K562 (cell line): ENCODE data around the gene SPARC. TPM values are rescaled to one million over a fixed set of nuclear protein-coding genes. Genes with fewer than 3 reads are reported as not detected.

Source experiments
- ATAC-seq: fragments of 200-7000 bp; cut with Tn5 transposase; 3 replicates; pipeline ENCODE4 v1.9.1; 2020; ENCODE audit warnings: moderate library complexity
- BruUV-seq: library from RNA; stranded (reverse); fragments of 400-500 nt; replicated peaks from 2 replicates; lab custom pipeline; 2021; lab: Mats Ljungman, UMichigan
- CTCF ChIA-PET: fragments of 300-600 bp; formaldehyde crosslinking; extraction: SDS; loops from one replicate; lab custom pipeline; 2021; ENCODE audit warnings: low intra/inter-chr PET ratio; lab: Yijun Ruan, JAX
- POLR2A ChIA-PET: fragments of 300-600, 350-650 bp; sonication (Branson Sonifier 250); formaldehyde crosslinking; extraction: SDS; loops from one replicate; lab custom pipeline; 2021; ENCODE audit warnings: antibody characterized with exemption, inconsistent platforms; lab: Yijun Ruan, JAX
- DNase-seq, 4 experiments: peaks; one replicate each; pipeline versions ENCODE4 v3.0.0 to v3.0.0-alpha.2; 2011 to 2018; ENCODE audit warnings: low spot score in 3 of 4, mixed read lengths in 3 of 4; ENCODE audit errors: extremely low read depth in 1 of 4
- FAIRE-seq: peaks from 2 replicates; lab custom pipeline; 2011; peaks lifted over from hg19 to GRCh38; lab: Jason Lieb, UNC
- H2AFZ ChIP-seq: 2 replicates; pipeline ENCODE4 v1.6.0; 2011; ENCODE audit warnings: low read depth, low read length, control low read depth, inconsistent platforms
- H3K27ac ChIP-seq: fragments of 200-600 bp; 3 replicates; pipeline ENCODE4 v1.8.0; 2011; ENCODE audit warnings: low read depth, mild to moderate bottlenecking, control low read depth, inconsistent platforms, low read length, moderate library complexity, mixed read lengths; ENCODE audit errors: extremely low read depth
- H3K27me3 ChIP-seq, 2 experiments: fragments of 300-600 bp in 1 of 2; 2 replicates in 1 of 2; 3 replicates in 1 of 2; pipeline versions ENCODE4 v1.6.0 to v1.8.0; 2011; ENCODE audit warnings: inconsistent platforms in 2 of 2, low read length in 2 of 2, mild to moderate bottlenecking in 1 of 2, mixed read lengths in 1 of 2, moderate library complexity in 1 of 2; ENCODE audit not compliant: control insufficient read depth in 2 of 2, insufficient read depth in 2 of 2
- H3K36me3 ChIP-seq: fragments of 300-600 bp; 3 replicates; pipeline ENCODE4 v1.8.0; 2011; ENCODE audit warnings: mild to moderate bottlenecking, low read length, inconsistent platforms; ENCODE audit not compliant: control insufficient read depth, insufficient read depth
- H3K4me1 ChIP-seq, 2 experiments: fragments of 200-600 bp in 1 of 2; replicated peaks in 1 of 2; 2 replicates in 1 of 2; 3 replicates in 1 of 2; pipeline versions ENCODE4 v1.5.1 to v1.8.0; 2011; ENCODE audit warnings: inconsistent platforms in 2 of 2, low read length in 2 of 2, mild to moderate bottlenecking in 1 of 2, mixed read lengths in 1 of 2, moderate library complexity in 1 of 2; ENCODE audit not compliant: control insufficient read depth in 2 of 2, insufficient read depth in 2 of 2
- H3K4me2 ChIP-seq: 2 replicates; pipeline ENCODE4 v1.6.1; 2011; ENCODE audit warnings: low read length, control low read depth, inconsistent platforms, mixed read lengths; ENCODE audit not compliant: insufficient read depth
- H3K4me3 ChIP-seq: fragments of 200-600 bp; sonication (generic), shearing (Covaris generic); 2 replicates; pipeline ENCODE4 v1.5.1; 2016; ENCODE audit warnings: control low read depth, inconsistent platforms
- H3K79me2 ChIP-seq: fragments of 200-600 bp; 3 replicates; pipeline ENCODE4 v1.8.0; 2011; ENCODE audit warnings: low read length, inconsistent platforms; ENCODE audit not compliant: control insufficient read depth, insufficient read depth
- H3K9ac ChIP-seq, 2 experiments: 2 replicates each; pipeline versions ENCODE4 v1.6.0 to v1.6.1; 2011; ENCODE audit warnings: low read depth in 2 of 2, low read length in 2 of 2, control low read depth in 1 of 2, inconsistent platforms in 1 of 2, mild to moderate bottlenecking in 1 of 2, mixed read lengths in 1 of 2; ENCODE audit not compliant: insufficient read depth in 1 of 2
- H3K9me1 ChIP-seq: one replicate; pipeline ENCODE4 v1.6.0; 2011; ENCODE audit warnings: inconsistent platforms, mild to moderate bottlenecking, low read length, moderate library complexity; ENCODE audit not compliant: control insufficient read depth, insufficient read depth
- H3K9me3 ChIP-seq: replicated peaks from 2 replicates; pipeline ENCODE4 v1.5.1; 2011; ENCODE audit warnings: low read depth, low read length, inconsistent platforms; ENCODE audit not compliant: control insufficient read depth, insufficient read depth
- H4K20me1 ChIP-seq: replicated peaks from 2 replicates; pipeline ENCODE4 v1.6.1; 2011; ENCODE audit warnings: low read length, inconsistent platforms, mixed read lengths; ENCODE audit not compliant: control insufficient read depth, insufficient read depth
- BDP1 ChIP-seq: IDR thresholded peaks from 3 replicates; pipeline ENCODE4 v1.6.1; 2011; ENCODE audit not compliant: insufficient read length, insufficient read depth
- PML ChIP-seq: IDR thresholded peaks from 2 replicates; pipeline ENCODE4 v1.6.1; 2012; ENCODE audit warnings: low read length, inconsistent platforms
- POLR2AphosphoS5 ChIP-seq: IDR thresholded peaks from 2 replicates; pipeline ENCODE4 v1.6.1; 2011; ENCODE audit warnings: mild to moderate bottlenecking, low read depth, low read length, moderate library complexity; ENCODE audit not compliant: control insufficient read depth, insufficient read depth
- XRCC5 ChIP-seq: fragments of 200-400 bp; formaldehyde crosslinking; IDR thresholded peaks from 2 replicates; pipeline ENCODE4 v1.6.1; 2017; ENCODE audit warnings: low read depth, mild to moderate bottlenecking, low read length
- ZNF197 ChIP-seq: fragments of 200-800 bp; sonication (Bioruptor generic); IDR thresholded peaks from 2 replicates; pipeline ENCODE4 v1.6.1; 2016; ENCODE audit warnings: low read depth, missing genetic modification characterization, missing compliant biosample characterization
- ZNF311 ChIP-seq: fragments of 250-450 bp; sonication (Bioruptor Pico); IDR thresholded peaks from 2 replicates; pipeline ENCODE4 v1.4.0; 2020; ENCODE audit warnings: mild to moderate bottlenecking, moderate library complexity
- ZNF609 ChIP-seq: sonication (generic); formaldehyde crosslinking; IDR thresholded peaks from 2 replicates; pipeline ENCODE4 v1.8.1; 2023; ENCODE audit warnings: missing genetic modification reagents, mild to moderate bottlenecking, borderline replicate concordance
- WGBS: fragments of 100-300 bp; shearing (Covaris generic); methylation state at CpG from one replicate; pipeline ENCODE4 v1.1.6; 2016; ENCODE audit warnings: low coverage, mixed read lengths; ENCODE audit not compliant: insufficient coverage; ENCODE audit errors: missing lambda C conversion rate; 5-methylcytosine and 5-hydroxymethylcytosine counted together
- in situ Hi-C: fragments of 300-500 bp; cut with MboI; formaldehyde crosslinking; loops from 4 replicates; pipeline ENCODE4 v1.15.0; 2018; ENCODE audit warnings: inconsistent platforms, mixed read lengths
- intact Hi-C: fragments of 100-400 bp; cut with micrococcal nuclease; formaldehyde crosslinking; loops from 2 replicates; pipeline ENCODE4 v1.14.2; 2022
- polyA plus RNA-seq, 8 experiments: library from polyadenylated mRNA; depleted of rRNA in 4 of 8; stranded (reverse) in 5 of 8; unstranded in 3 of 8; fragments of >200 nt; fragmentation: Nextera tagmentation in 2 of 8; fragmentation: Illumina TruSeq in 1 of 8; extraction: Ambion mirVana in 2 of 8; extraction: Trizol in 1 of 8; gene quantifications; 2 replicates each; pipeline versions ENCODE4 v1.2.1 to v1.2.3, GENCODE V29; 2011 to 2014; ENCODE audit warnings: inconsistent platforms in 1 of 8, missing spikeins in 1 of 8
- total RNA-seq, 7 experiments: library from RNA; depleted of rRNA in 6 of 7; stranded (reverse); fragments of >200 nt in 6 of 7; fragmentation: Illumina TruSeq in 2 of 7; extraction: Trizol in 2 of 7; gene quantifications; 2 replicates each; pipeline versions ENCODE4 v1.2.1 to v1.2.3, GENCODE V29; 2011 to 2021; ENCODE audit warnings: low replicate concordance in 1 of 7
- TF ChIP-seq, protein P1 (sequence below): fragments of 450-650 bp; conservative IDR thresholded peaks from 2 replicates; pipeline ENCODE4 v1.6.1; 2016; ENCODE audit warnings: missing genetic modification characterization, low read depth, mild to moderate bottlenecking, missing compliant biosample characterization, moderate library complexity

Gene SPARC
- total and polyA plus RNA-seq, 9 of the 15 experiments (the other 6 are each of a cell fraction or from before 2014, with no cell fraction given), result 6.1 to 35.6 (median 12.2) TPM

DNA sequence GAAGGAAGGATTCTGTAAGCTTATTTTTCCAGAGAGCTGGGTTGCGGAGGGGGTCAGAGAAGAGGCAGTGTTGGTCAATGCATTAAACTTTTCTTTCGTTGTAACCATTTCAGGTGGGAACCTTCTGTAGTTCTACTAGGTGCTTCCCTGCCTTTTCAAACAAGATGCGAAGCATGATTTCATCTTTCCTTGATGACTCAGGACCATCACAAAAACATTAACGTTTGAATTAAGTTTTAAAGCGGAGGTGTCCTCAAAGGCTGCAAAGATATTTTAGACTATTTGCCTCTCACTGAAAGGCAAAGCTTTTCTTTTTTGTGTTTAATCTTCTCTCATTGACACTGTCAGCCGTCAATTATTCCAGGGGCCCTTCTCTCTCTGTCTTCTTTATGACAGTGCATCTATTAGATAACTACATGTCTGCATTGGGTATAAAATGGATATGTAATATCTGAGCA is 69.3 kb downstream of the SPARC start (continued):
- TF ChIP-seq, protein P1, sequence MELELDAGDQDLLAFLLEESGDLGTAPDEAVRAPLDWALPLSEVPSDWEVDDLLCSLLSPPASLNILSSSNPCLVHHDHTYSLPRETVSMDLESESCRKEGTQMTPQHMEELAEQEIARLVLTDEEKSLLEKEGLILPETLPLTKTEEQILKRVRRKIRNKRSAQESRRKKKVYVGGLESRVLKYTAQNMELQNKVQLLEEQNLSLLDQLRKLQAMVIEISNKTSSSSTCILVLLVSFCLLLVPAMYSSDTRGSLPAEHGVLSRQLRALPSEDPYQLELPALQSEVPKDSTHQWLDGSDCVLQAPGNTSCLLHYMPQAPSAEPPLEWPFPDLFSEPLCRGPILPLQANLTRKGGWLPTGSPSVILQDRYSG (tag), result no peak
- TF ChIP-seq BDP1, result no peak

GRCh38 chr5:151615431-151615830 is 71.3 kb downstream of the SPARC start:
- no peak overlapping the region for H3K4me2 ChIP-seq
- CTCF ChIA-PET, result no interaction called here
- H3K4me3 ChIP-seq, result no peak overlapping the region
- no peaks in the 10 kb centered on the region; the same call in 1 of the 2 replicates for H4K20me1 ChIP-seq
- H3K4me1 ChIP-seq, result no peaks in the 10 kb centered on the region
- peaks cover 16 to 59% of the 10 kb centered on the region in 2 experiments; a peak in 4 of 5 replicates for H3K27me3 ChIP-seq
- no peaks in the 10 kb centered on the region for H3K36me3 ChIP-seq
- H3K9me1 ChIP-seq, result no peaks in the 10 kb centered on the region
- no peak overlapping the region for H3K9ac ChIP-seq
- 0% methylated on average over 4 of the region's 4 CpGs for WGBS
- no TSS peak for BruUV-seq
- no peaks in the 10 kb centered on the region for H3K9me3 ChIP-seq
- FAIRE-seq (no peak), DNase-seq (no peak), ATAC-seq (no peak; the same call in 2 of the 3 replicates)
- intact Hi-C loops (no loop called here), in situ Hi-C loops (no loop called here)
- H3K27ac ChIP-seq, result no peak overlapping the region
- H3K79me2 ChIP-seq, result no peaks in the 10 kb centered on the region
- H2AFZ ChIP-seq, result no peak overlapping the region
- POLR2A ChIA-PET, result no interaction called here
- TF ChIP-seq ZNF311 (CRISPR knock-in tag), result no peak
- TF ChIP-seq ZNF197, result no peak
- no peak for TF ChIP-seq ZNF609 (CRISPR knock-in tag)
- no peak for TF ChIP-seq POLR2AphosphoS5
- no peak for TF ChIP-seq PML
- TF ChIP-seq XRCC5, result no peak
